HUES48 (cell line): ENCODE measurements around the gene ASXL1.

ENCODE experiments used
- H3K27ac ChIP-seq: one replicate; pipeline ENCODE4 v1.7.0; 2013; ENCODE audit warnings: low read depth, low read length, inconsistent platforms
- H3K27me3 ChIP-seq: 2 replicates; pipeline ENCODE4 v1.6.1; 2013; ENCODE audit warnings: mild to moderate bottlenecking, low read length; ENCODE audit not compliant: control insufficient read depth, insufficient read depth
- H3K36me3 ChIP-seq: 2 replicates; pipeline ENCODE4 v1.6.1; 2013; ENCODE audit warnings: low read length; ENCODE audit not compliant: control insufficient read depth, insufficient read depth
- H3K4me1 ChIP-seq: 2 replicates; pipeline ENCODE4 v1.6.1; 2013; ENCODE audit warnings: mild to moderate bottlenecking, low read length; ENCODE audit not compliant: control insufficient read depth, insufficient read depth
- H3K4me3 ChIP-seq: 2 replicates; pipeline ENCODE4 v1.5.1; 2013; ENCODE audit warnings: mild to moderate bottlenecking, low read depth, low read length
- H3K9ac ChIP-seq: 2 replicates; pipeline ENCODE4 v1.6.1; 2013; ENCODE audit warnings: mild to moderate bottlenecking, low read depth, low read length, moderate library complexity
- H3K9me3 ChIP-seq: 2 replicates; pipeline ENCODE4 v1.6.1; 2013; ENCODE audit warnings: low read length; ENCODE audit not compliant: control insufficient read depth, insufficient read depth

The ASXL1 gene

DNA sequence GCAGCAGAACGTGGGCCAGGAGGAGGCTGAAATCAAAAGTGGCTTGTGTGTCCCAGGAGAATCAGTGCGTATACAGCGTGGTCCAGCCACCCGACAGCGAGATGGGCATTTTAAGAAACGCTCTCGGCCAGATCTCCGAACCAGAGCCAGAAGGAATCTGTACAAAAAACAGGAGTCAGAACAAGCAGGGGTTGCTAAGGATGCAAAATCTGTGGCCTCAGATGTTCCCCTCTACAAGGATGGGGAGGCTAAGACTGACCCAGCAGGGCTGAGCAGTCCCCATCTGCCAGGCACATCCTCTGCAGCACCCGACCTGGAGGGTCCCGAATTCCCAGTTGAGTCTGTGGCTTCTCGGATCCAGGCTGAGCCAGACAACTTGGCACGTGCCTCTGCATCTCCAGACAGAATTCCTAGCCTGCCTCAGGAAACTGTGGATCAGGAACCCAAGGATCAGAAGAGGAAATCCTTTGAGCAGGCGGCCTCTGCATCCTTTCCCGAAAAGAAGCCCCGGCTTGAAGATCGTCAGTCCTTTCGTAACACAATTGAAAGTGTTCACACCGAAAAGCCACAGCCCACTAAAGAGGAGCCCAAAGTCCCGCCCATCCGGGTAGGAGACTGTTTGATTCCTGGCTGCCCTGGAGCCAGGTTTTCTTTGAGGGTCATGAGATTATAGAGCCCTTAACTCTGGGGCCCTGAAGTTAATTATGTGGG lies 75.3 kb downstream of the ASXL1 start:
- Histone ChIP-seq H3K9ac (no peak overlapping the region), H3K9me3 (no peaks in the 10 kb centered on the region), H3K4me3 (no peak overlapping the region), H3K27me3 (no peaks in the 10 kb centered on the region), H3K4me1 (no peaks in the 10 kb centered on the region), H3K27ac (no peak overlapping the region), H3K36me3 (peaks cover 69% of the 10 kb centered on the region)

DNA sequence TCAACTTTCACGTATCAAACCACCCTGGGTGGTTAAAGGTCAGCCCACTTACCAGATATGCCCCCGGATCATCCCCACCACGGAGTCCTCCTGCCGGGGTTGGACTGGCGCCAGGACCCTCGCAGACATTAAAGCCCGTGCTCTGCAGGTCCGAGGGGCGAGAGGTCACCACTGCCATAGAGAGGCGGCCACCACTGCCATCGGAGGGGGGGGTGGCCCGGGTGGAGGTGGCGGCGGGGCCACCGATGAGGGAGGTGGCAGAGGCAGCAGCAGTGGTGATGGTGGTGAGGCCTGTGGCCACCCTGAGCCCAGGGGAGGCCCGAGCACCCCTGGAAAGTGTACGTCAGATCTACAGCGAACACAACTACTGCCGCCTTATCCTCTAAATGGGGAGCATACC lies 76.3 kb downstream of the ASXL1 start:
- Histone ChIP-seq H3K9ac (no peak overlapping the region), H3K4me1 (no peaks in the 10 kb centered on the region), H3K27ac (no peak overlapping the region), H3K27me3 (no peaks in the 10 kb centered on the region), H3K9me3 (no peaks in the 10 kb centered on the region), H3K36me3 (peaks cover 64% of the 10 kb centered on the region), H3K4me3 (no peak overlapping the region)

DNA sequence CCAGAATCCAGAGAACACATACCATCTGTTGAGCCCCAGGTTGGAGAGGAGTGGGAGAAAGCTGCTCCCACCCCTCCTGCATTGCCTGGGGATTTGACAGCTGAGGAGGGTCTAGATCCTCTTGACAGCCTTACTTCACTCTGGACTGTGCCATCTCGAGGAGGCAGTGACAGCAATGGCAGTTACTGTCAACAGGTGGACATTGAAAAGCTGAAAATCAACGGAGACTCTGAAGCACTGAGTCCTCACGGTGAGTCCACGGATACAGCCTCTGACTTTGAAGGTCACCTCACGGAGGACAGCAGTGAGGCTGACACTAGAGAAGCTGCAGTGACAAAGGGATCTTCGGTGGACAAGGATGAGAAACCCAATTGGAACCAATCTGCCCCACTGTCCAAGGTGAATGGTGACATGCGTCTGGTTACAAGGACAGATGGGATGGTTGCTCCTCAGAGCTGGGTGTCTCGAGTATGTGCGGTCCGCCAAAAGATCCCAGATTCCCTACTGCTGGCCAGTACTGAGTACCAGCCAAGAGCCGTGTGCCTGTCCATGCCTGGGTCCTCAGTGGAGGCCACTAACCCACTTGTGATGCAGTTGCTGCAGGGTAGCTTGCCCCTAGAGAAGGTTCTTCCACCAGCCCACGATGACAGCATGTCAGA lies 77.4 kb downstream of the ASXL1 start:
- H3K36me3 ChIP-seq, result peaks cover 60% of the 10 kb centered on the region
- no peaks in the 10 kb centered on the region for H3K27me3 ChIP-seq
- H3K9me3 ChIP-seq, result no peaks in the 10 kb centered on the region
- no peak overlapping the region for H3K9ac ChIP-seq
- no peak overlapping the region for H3K27ac ChIP-seq
- no peaks in the 10 kb centered on the region for H3K4me1 ChIP-seq
- H3K4me3 ChIP-seq, result no peak overlapping the region

DNA sequence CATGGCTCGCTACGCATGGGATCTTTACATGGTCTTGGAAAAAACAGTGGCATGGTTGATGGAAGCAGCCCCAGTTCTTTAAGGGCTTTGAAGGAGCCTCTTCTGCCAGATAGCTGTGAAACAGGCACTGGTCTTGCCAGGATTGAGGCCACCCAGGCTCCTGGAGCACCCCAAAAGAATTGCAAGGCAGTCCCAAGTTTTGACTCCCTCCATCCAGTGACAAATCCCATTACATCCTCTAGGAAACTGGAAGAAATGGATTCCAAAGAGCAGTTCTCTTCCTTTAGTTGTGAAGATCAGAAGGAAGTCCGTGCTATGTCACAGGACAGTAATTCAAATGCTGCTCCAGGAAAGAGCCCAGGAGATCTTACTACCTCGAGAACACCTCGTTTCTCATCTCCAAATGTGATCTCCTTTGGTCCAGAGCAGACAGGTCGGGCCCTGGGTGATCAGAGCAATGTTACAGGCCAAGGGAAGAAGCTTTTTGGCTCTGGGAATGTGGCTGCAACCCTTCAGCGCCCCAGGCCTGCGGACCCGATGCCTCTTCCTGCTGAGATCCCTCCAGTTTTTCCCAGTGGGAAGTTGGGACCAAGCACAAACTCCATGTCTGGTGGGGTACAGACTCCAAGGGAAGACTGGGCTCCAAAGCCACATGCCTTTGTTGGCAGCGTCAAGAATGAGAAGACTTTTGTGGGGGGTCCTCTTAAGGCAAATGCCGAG lies 78.2 kb downstream of the ASXL1 start:
- Histone ChIP-seq H3K4me1 (no peaks in the 10 kb centered on the region), H3K4me3 (no peak overlapping the region), H3K9me3 (no peaks in the 10 kb centered on the region), H3K9ac (no peak overlapping the region), H3K36me3 (peaks cover 54% of the 10 kb centered on the region), H3K27ac (no peak overlapping the region), H3K27me3 (no peaks in the 10 kb centered on the region)

DNA sequence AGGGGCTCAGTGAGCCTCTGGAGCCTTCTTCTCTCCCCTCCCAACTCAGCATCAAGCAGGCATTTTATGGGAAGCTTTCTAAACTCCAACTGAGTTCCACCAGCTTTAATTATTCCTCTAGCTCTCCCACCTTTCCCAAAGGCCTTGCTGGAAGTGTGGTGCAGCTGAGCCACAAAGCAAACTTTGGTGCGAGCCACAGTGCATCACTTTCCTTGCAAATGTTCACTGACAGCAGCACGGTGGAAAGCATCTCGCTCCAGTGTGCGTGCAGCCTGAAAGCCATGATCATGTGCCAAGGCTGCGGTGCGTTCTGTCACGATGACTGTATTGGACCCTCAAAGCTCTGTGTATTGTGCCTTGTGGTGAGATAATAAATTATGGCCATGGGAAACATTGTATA lies 78.8 kb downstream of the ASXL1 start:
- no peak overlapping the region for H3K27ac ChIP-seq
- H3K4me3 ChIP-seq, result no peak overlapping the region
- no peaks in the 10 kb centered on the region for H3K9me3 ChIP-seq
- H3K4me1 ChIP-seq, result no peaks in the 10 kb centered on the region
- H3K9ac ChIP-seq, result no peak overlapping the region
- H3K36me3 ChIP-seq, result peaks cover 48% of the 10 kb centered on the region
- H3K27me3 ChIP-seq, result no peaks in the 10 kb centered on the region

DNA sequence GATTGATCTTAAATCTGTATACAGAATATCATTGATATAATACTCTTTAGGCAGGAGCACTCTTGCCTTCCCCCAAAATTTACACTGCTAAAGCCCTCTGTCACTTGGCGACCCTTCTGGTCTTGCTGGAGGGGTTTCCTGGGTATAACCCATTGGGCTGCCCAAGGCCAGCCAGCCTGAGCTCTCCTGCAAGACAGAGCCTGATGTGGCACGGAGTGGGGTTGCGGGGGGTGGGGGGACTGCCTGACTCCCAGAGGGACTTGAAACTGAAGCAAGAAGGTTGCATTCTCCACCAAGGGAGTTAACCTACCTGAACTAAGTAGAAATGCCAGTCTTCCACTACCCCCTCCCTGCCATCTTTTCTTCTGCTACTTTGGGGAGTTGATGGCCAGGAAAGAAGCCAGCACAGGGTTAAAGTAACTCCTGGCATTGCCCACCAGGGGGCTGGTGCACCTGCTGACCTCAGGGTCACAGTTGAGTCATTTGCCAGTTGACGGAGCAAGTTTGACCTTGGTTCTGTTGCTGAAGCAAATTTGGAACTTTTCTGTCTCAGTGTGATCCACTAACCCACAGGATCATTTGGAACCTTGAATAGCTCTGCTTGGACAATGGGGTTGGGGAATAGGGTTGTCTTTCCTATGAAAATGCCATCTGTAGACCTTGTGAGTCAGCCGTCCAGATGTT lies 79.4 kb downstream of the ASXL1 start:
- H3K27me3 ChIP-seq, result no peaks in the 10 kb centered on the region
- H3K4me1 ChIP-seq, result no peaks in the 10 kb centered on the region
- H3K9me3 ChIP-seq, result no peaks in the 10 kb centered on the region
- no peak overlapping the region for H3K9ac ChIP-seq
- peaks cover 43% of the 10 kb centered on the region for H3K36me3 ChIP-seq
- no peak overlapping the region for H3K4me3 ChIP-seq
- no peak overlapping the region for H3K27ac ChIP-seq

DNA sequence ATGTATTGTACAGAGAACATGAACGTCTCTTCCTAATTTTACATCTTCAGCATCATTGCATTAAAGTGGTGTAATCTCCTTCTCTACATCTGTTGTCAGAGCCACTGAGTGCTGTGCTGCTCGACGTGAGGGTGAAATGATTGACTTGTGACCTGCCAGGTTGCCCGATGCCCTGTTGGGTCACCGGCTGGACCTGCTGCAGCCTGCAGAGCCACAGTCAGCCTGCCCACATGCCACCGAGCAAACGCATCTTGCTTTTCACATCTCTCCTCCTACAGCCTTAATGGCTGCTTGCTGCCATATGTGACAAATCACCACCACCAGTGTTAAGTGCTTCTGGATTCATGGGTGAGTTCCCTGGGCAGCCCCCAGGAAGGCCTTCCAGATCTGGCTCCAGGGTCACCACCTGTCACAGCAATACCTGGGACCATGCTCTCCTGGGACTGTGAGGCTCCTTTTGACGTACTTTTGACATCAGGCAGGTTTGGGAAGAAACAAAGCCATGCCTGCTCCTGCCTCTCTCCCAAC lies 80.3 kb downstream of the ASXL1 start:
- Histone ChIP-seq H3K36me3 (peaks cover 36% of the 10 kb centered on the region), H3K4me1 (no peaks in the 10 kb centered on the region), H3K4me3 (no peak overlapping the region), H3K27ac (no peak overlapping the region), H3K9ac (no peak overlapping the region), H3K9me3 (no peaks in the 10 kb centered on the region), H3K27me3 (no peaks in the 10 kb centered on the region)

DNA sequence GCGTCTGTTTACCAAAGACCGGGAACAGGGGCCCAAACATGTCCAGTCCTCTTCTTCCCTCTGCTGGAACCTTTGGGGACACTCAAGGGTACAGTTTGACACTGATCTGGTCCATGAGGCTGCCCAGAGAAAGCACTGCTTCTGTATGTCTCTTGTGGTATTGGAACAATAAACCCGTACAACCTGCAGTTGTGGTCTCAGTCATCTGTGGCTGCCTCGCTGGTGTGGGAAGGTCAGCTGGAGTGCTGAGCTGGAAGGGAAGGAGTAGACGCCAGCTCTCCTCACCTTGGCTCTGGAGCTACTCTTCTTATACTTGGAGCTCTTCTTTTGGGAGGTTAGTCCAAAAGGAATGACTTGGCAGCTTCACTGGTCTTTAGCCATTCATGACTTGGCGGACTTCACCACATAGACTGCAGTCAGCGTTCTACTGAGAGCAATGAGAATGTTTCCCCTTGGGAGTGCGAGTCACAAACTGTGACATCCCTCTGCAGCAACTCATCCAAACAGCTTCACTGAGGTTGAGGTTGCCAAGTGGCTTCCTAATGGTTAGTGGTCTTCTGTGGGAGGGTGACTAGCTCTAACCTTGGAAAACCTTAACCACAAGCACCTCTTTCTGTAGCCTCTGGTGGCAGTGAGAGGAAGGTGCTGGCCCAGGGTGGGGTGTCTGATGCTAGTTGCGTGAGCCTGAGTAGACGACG lies 81.2 kb downstream of the ASXL1 start:
- Histone ChIP-seq H3K27me3 (no peaks in the 10 kb centered on the region), H3K9ac (no peak overlapping the region), H3K27ac (no peak overlapping the region), H3K36me3 (peaks cover 33% of the 10 kb centered on the region), H3K9me3 (no peaks in the 10 kb centered on the region), H3K4me3 (no peak overlapping the region), H3K4me1 (no peaks in the 10 kb centered on the region)

DNA sequence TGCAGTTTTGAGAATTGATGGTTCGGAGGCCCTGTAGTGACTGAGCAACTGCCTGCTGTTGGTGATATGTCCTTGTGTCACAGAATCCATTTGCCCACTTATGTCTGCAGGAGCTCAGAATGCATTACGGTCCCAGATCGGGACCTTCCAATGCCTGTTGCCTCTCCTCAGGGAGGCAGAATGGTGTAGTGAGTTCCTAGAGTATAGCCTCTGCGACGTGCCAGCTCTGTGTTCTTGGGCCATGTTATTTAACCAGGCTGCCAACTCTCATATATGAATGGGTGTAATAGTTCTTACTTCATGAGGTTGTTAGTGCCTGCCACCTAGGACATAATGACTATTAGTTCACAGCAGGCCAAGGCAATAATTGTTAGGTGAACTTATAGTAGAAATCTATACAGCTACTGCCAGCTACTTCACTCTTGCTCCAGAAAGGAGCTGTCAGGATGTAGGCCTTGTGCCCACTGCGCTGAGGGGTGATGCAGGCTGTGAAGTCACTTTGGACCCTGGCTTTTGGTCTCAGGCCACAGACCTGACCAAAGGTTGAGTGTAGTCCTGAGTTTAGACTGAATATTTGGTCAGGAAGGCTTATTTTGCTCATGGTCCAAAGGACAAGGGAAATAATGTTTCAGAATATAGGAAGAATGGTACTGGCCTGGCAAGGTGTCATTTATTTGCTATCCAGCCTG lies 82.1 kb downstream of the ASXL1 start:
- H3K27me3 ChIP-seq, result no peaks in the 10 kb centered on the region
- peaks cover 24% of the 10 kb centered on the region for H3K36me3 ChIP-seq
- H3K4me3 ChIP-seq, result no peak overlapping the region
- no peak overlapping the region for H3K9ac ChIP-seq
- no peak overlapping the region for H3K27ac ChIP-seq
- no peaks in the 10 kb centered on the region for H3K9me3 ChIP-seq
- peaks cover 6% of the 10 kb centered on the region; the same call in 1 of the 2 replicates for H3K4me1 ChIP-seq

DNA sequence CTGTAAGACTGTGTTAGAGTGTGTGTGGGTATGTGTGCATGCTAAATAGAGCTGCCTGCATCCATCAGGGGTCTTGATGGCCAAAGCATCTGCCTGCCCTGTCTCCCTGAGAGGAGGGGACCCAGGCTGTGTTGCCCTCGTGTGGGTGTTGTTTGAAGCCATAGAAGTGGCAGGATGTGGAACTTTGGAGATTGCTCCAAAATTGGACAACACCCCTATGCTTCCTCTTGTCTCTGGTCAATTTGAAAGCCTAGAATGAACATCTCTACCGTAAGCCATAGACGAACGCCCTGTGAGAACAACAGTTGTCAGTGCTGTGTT lies 82.6 kb downstream of the ASXL1 start:
- Histone ChIP-seq H3K36me3 (peaks cover 19% of the 10 kb centered on the region; the same call in 1 of the 2 replicates), H3K9me3 (no peaks in the 10 kb centered on the region), H3K4me3 (no peak overlapping the region), H3K27ac (no peak overlapping the region), H3K9ac (no peak overlapping the region), H3K4me1 (peaks cover 7% of the 10 kb centered on the region; the same call in 1 of the 2 replicates), H3K27me3 (no peaks in the 10 kb centered on the region)
